Adrenal gland (tissue), 12 donors: ENCODE measurements around the gene TPM1. TPM values are rescaled to one million over a fixed set of nuclear protein-coding genes. Genes with fewer than 3 reads are reported as not detected.
A peak's percentile ranks its signal among the peaks of the same experiment; 100 is the strongest.

Experiments used
- DNase-seq, 7 donors: peaks; one replicate each; pipeline ENCODE4 v3.0.0-alpha.2; 2019 to 2020
- H3K27ac ChIP-seq, 5 donors: fragments of 200-600 bp; sonication (generic) in 4 of 5; 1 replicate in 3 of 5; 2 replicates in 2 of 5; pipeline versions ENCODE4 v1.5.1 to v1.8.0; 2016 to 2020; ENCODE audit warnings: mild to moderate bottlenecking in 1 of 5
- H3K27me3 ChIP-seq: fragments of 200-600 bp; 2 replicates; pipeline ENCODE4 v1.8.0; 2021
- H3K36me3 ChIP-seq, 2 donors: fragments of 200-600 bp; replicated peaks in 1 of 2; 1 replicate in 1 of 2; 2 replicates in 1 of 2; pipeline versions ENCODE4 v1.5.1 to v1.8.0; 2018 to 2022
- H3K4me1 ChIP-seq, 2 donors: fragments of 200-600 bp; replicated peaks in 1 of 2; 1 replicate in 1 of 2; 2 replicates in 1 of 2; pipeline versions ENCODE4 v1.5.1 to v1.8.0; 2018 to 2021
- H3K4me3 ChIP-seq, 4 donors: fragments of 200-600 bp; sonication (generic) in 3 of 4; one replicate each; pipeline ENCODE4 v1.5.1; 2016 to 2018
- H3K9me3 ChIP-seq, 3 donors: fragments of 200-600 bp; sonication (generic) in 1 of 3; replicated peaks in 1 of 3; 1 replicate in 2 of 3; 2 replicates in 1 of 3; pipeline versions ENCODE4 v1.5.1 to v1.8.0; 2016 to 2021
- CTCF ChIP-seq, 6 experiments: fragments of 450-650 bp in 4 of 6; fragments of 200-600 bp in 2 of 6; sonication (generic) in 1 of 6; IDR thresholded peaks; 1 replicate in 5 of 6; 2 replicates in 1 of 6; pipeline versions ENCODE4 v1.5.1 to v1.8.0; 2016 to 2021; ENCODE audit warnings: antibody characterized with exemption in 6 of 6, mild to moderate bottlenecking in 2 of 6, moderate library complexity in 1 of 6
- POLR2A ChIP-seq, 2 donors: fragments of 450-650 bp; IDR thresholded peaks; one replicate each; pipeline ENCODE4 v1.6.1; 2017; ENCODE audit warnings: antibody characterized with exemption in 2 of 2, mild to moderate bottlenecking in 2 of 2, moderate library complexity in 1 of 2
- WGBS, 4 donors: extraction: QIAGEN DNeasy Blood & Tissue Kit in 2 of 4; methylation state at CpG; one replicate each; pipeline versions ENCODE4 v1.1.5 to v1.1.7; 2013 to 2017; 5-methylcytosine and 5-hydroxymethylcytosine counted together
- intact Hi-C, 2 donors: fragments of 100-400 bp; cut with DNase I; formaldehyde crosslinking; loops; one replicate each; pipeline versions ENCODE4 v1.14.1 to v1.15.0; 2022 to 2023
- polyA plus RNA-seq, 3 donors: library from polyadenylated mRNA; stranded (reverse); fragments of 200-250 nt in 2 of 3; fragments of 350-450 nt in 1 of 3; fragmentation: Illumina TruSeq in 1 of 3; extraction: RNeasy Lipid Tissue Mini Kit (QIAGEN cat#74804) in 1 of 3; gene quantifications; one replicate each; pipeline ENCODE4 v1.2.3, GENCODE V29; 2013 to 2014
- total RNA-seq, 9 donors: library from RNA; depleted of rRNA in 4 of 9; stranded (reverse); fragments of >200 nt in 4 of 9; fragments of 120-200 nt in 1 of 9; fragmentation: NEBNext Ultra II Directional in 1 of 9; extraction: Animal tissue kit (Norgen Biotek cat#: 25700) in 1 of 9; gene quantifications; one replicate each; pipeline versions ENCODE4 v1.1.0 to v1.2.4, GENCODE V29; 2013 to 2023
- donor health status: healthy with polysubstance abuse.
- donor health status: Bipolar disorder and iron deficiency.
- donor health status: DM: yes; HTN: yes; CAD: no.
- donor health status: DM: no; HTN: no; CAD: no.
- donor health status: DM: no; HTN: no; CAD: no.
- donor health status: DM: yes; HTN: yes; CAD: no.

Gene TPM1
- total and polyA plus RNA-seq, 12 donors = 81.8 to 246 (median 167) TPM

GRCh38 chr15:63063164-63063756 lies 20.7 kb downstream of the TPM1 start:
- Histone ChIP-seq H3K27ac (peak overlapping the region in 2 of 5 donors; percentile 1 to 4), H3K36me3 (peaks cover 0 to 96% of the 10 kb centered on the region in 2 donors), H3K4me1 (peaks cover 0 to 34% of the 10 kb centered on the region in 2 donors), H3K27me3 (no peaks in the 10 kb centered on the region), H3K4me3 (no peak overlapping the region), H3K9me3 (no peaks in the 10 kb centered on the region)
- peak in 1 of 7 donors; percentile 21 for DNase-seq
- 72 to 87% (median 79%) methylated on average over 2 of the region's 2 CpGs for WGBS, 4 donors
- intact Hi-C loops = no loop called here
- TF ChIP-seq POLR2A (IDR thresholded peaks at IDR 0.05) (no peak), CTCF (IDR thresholded peaks at IDR 0.05) (no peak)

- Histone ChIP-seq H3K27ac (no peak overlapping the region), H3K27me3 (no peaks in the 10 kb centered on the region), H3K4me3 (no peak overlapping the region), H3K36me3 (peaks cover 0 to 93% of the 10 kb centered on the region in 2 donors), H3K9me3 (no peaks in the 10 kb centered on the region), H3K4me1 (peaks cover 0 to 34% of the 10 kb centered on the region in 2 donors)
- TF ChIP-seq CTCF (IDR thresholded peaks at IDR 0.05) (no peak), POLR2A (IDR thresholded peaks at IDR 0.05) (no peak)
- intact Hi-C loops = no loop called here
- WGBS, 4 donors = 87 to 90% (median 89%) methylated on average over 13 of the region's 13 CpGs
- peak in 1 of 7 donors; percentile 41 for DNase-seq
These were observed 21.4 kb downstream of the TPM1 start for GRCh38 chr15:63063877-63064409.

- Histone ChIP-seq H3K4me1 (peaks cover 0 to 28% of the 10 kb centered on the region in 2 donors), H3K27ac (peak overlapping the region in 1 of 5 donors; percentile 20), H3K36me3 (peaks cover 0 to 89% of the 10 kb centered on the region in 2 donors), H3K9me3 (no peaks in the 10 kb centered on the region), H3K27me3 (no peaks in the 10 kb centered on the region), H3K4me3 (no peak overlapping the region)
- DNase-seq = peak in 1 of 7 donors; percentile 49
- 78 to 85% (median 83%) methylated on average over 8 of the region's 8 CpGs for whole genome bisulfite sequencing, 4 donors
- no peak for TF ChIP-seq CTCF (IDR thresholded peaks at IDR 0.05)
- TF ChIP-seq POLR2A (IDR thresholded peaks at IDR 0.05) = no peak
- intact Hi-C loops = no loop called here
These were observed 23.0 kb downstream of the TPM1 start for GRCh38 chr15:63065262-63066221.

- Histone ChIP-seq H3K27ac (no peak overlapping the region), H3K36me3 (peaks cover 0 to 89% of the 10 kb centered on the region in 2 donors), H3K27me3 (no peaks in the 10 kb centered on the region), H3K4me1 (peaks cover 0 to 21% of the 10 kb centered on the region in 2 donors), H3K4me3 (no peak overlapping the region), H3K9me3 (no peaks in the 10 kb centered on the region)
- TF ChIP-seq CTCF (IDR thresholded peaks at IDR 0.05) = no peak
- 55 to 84% (median 76%) methylated on average over 3 of the region's 3 CpGs for WGBS, 4 donors
- intact Hi-C loops = no loop called here
- DNase-seq = peak in 1 of 7 donors; percentile 38
These were observed 23.7 kb downstream of the TPM1 start for GRCh38 chr15:63066272-63066671.
